ENCODE data around the gene CADM2.

Gene CADM2

GRCh38 chr3:85627932-85628331 is 669.1 kb downstream of the CADM2 start:
- no peaks in the 10 kb centered on the region for H3K9me3 ChIP-seq (ENCODE audit: control insufficient read depth in 5 of 5, low read length in 5 of 5)
- no peak overlapping the region for H3K9ac ChIP-seq (ENCODE audit: low read length in 5 of 5)
- H3K27me3 ChIP-seq (ENCODE audit: control insufficient read depth in 5 of 5, insufficient read depth in 4 of 5, low read length in 5 of 5): no peaks in the 10 kb centered on the region
- no peak overlapping the region for H3K4me3 ChIP-seq (ENCODE audit: low read depth in 1 of 5, low read length in 5 of 5)
- no peak overlapping the region for H3K27ac ChIP-seq (ENCODE audit: low read depth, low read length)
- no peaks in the 10 kb centered on the region for H3K36me3 ChIP-seq (ENCODE audit: control insufficient read depth in 5 of 5, insufficient read depth in 5 of 5, low read length in 5 of 5)
- no peaks in the 10 kb centered on the region for H3K4me1 ChIP-seq (ENCODE audit: control insufficient read depth in 5 of 5, insufficient read depth in 5 of 5, low read length in 5 of 5)

- no peak overlapping the region for H3K4me3 ChIP-seq (ENCODE audit: low read depth in 1 of 5, low read length in 5 of 5)
- H3K4me1 ChIP-seq (ENCODE audit: control insufficient read depth in 5 of 5, insufficient read depth in 5 of 5, low read length in 5 of 5): no peaks in the 10 kb centered on the region
- no peaks in the 10 kb centered on the region for H3K9me3 ChIP-seq (ENCODE audit: control insufficient read depth in 5 of 5, low read length in 5 of 5)
- no peaks in the 10 kb centered on the region for H3K36me3 ChIP-seq (ENCODE audit: control insufficient read depth in 5 of 5, insufficient read depth in 5 of 5, low read length in 5 of 5)
- H3K27ac ChIP-seq (ENCODE audit: low read depth, low read length): no peak overlapping the region
- no peak overlapping the region for H3K9ac ChIP-seq (ENCODE audit: low read length in 5 of 5)
- no peaks in the 10 kb centered on the region for H3K27me3 ChIP-seq (ENCODE audit: control insufficient read depth in 5 of 5, insufficient read depth in 4 of 5, low read length in 5 of 5)
These were observed 672.3 kb downstream of the CADM2 start for GRCh38 chr3:85631070-85631469.

- Histone ChIP-seq H3K27me3 (ENCODE audit: control insufficient read depth in 5 of 5, insufficient read depth in 4 of 5, low read length in 5 of 5) (no peaks in the 10 kb centered on the region), H3K9me3 (ENCODE audit: control insufficient read depth in 5 of 5, low read length in 5 of 5) (no peaks in the 10 kb centered on the region)
These were observed 674.1 kb downstream of the CADM2 start for GRCh38 chr3:85632921-85633320.

GRCh38 chr3:85652360-85652759 is 693.6 kb downstream of the CADM2 start:
- H3K36me3 ChIP-seq (ENCODE audit: control insufficient read depth in 5 of 5, insufficient read depth in 5 of 5, low read length in 5 of 5): no peaks in the 10 kb centered on the region
- no peak overlapping the region for H3K9ac ChIP-seq (ENCODE audit: low read length in 5 of 5)
- no peak overlapping the region for H3K27ac ChIP-seq (ENCODE audit: low read depth, low read length)
- H3K4me1 ChIP-seq (ENCODE audit: control insufficient read depth in 5 of 5, insufficient read depth in 5 of 5, low read length in 5 of 5): no peaks in the 10 kb centered on the region
- no peaks in the 10 kb centered on the region for H3K27me3 ChIP-seq (ENCODE audit: control insufficient read depth in 5 of 5, insufficient read depth in 4 of 5, low read length in 5 of 5)
- no peak overlapping the region for H3K4me3 ChIP-seq (ENCODE audit: low read depth in 1 of 5, low read length in 5 of 5)
- H3K9me3 ChIP-seq (ENCODE audit: control insufficient read depth in 5 of 5, low read length in 5 of 5): no peaks in the 10 kb centered on the region

More at GRCh38 chr3:85632921-85633320, 674.1 kb downstream of the CADM2 start:
- no peak overlapping the region for H3K9ac ChIP-seq (ENCODE audit: low read length in 5 of 5)
- no peak overlapping the region for H3K4me3 ChIP-seq (ENCODE audit: low read depth in 1 of 5, low read length in 5 of 5)
- no peaks in the 10 kb centered on the region for H3K36me3 ChIP-seq (ENCODE audit: control insufficient read depth in 5 of 5, insufficient read depth in 5 of 5, low read length in 5 of 5)
- no peak overlapping the region for H3K27ac ChIP-seq (ENCODE audit: low read depth, low read length)
- no peaks in the 10 kb centered on the region for H3K4me1 ChIP-seq (ENCODE audit: control insufficient read depth in 5 of 5, insufficient read depth in 5 of 5, low read length in 5 of 5)

GRCh38 chr3:85660451-85660850 is 701.7 kb downstream of the CADM2 start:
- no peak overlapping the region for H3K27ac ChIP-seq (ENCODE audit: low read depth, low read length)
- no peak overlapping the region for H3K4me3 ChIP-seq (ENCODE audit: low read depth in 1 of 5, low read length in 5 of 5)
- no peaks in the 10 kb centered on the region for H3K4me1 ChIP-seq (ENCODE audit: control insufficient read depth in 5 of 5, insufficient read depth in 5 of 5, low read length in 5 of 5)
- H3K9ac ChIP-seq (ENCODE audit: low read length in 5 of 5): no peak overlapping the region
- no peaks in the 10 kb centered on the region for H3K9me3 ChIP-seq (ENCODE audit: control insufficient read depth in 5 of 5, low read length in 5 of 5)
- no peaks in the 10 kb centered on the region for H3K27me3 ChIP-seq (ENCODE audit: control insufficient read depth in 5 of 5, insufficient read depth in 4 of 5, low read length in 5 of 5)
- no peaks in the 10 kb centered on the region for H3K36me3 ChIP-seq (ENCODE audit: control insufficient read depth in 5 of 5, insufficient read depth in 5 of 5, low read length in 5 of 5)

- no peak overlapping the region for H3K27ac ChIP-seq (ENCODE audit: low read depth, low read length)
- no peak overlapping the region for H3K4me3 ChIP-seq (ENCODE audit: low read depth in 1 of 5, low read length in 5 of 5)
- no peak overlapping the region for H3K9ac ChIP-seq (ENCODE audit: low read length in 5 of 5)
- no peaks in the 10 kb centered on the region for H3K36me3 ChIP-seq (ENCODE audit: control insufficient read depth in 5 of 5, insufficient read depth in 5 of 5, low read length in 5 of 5)
- H3K27me3 ChIP-seq (ENCODE audit: control insufficient read depth in 5 of 5, insufficient read depth in 4 of 5, low read length in 5 of 5): no peaks in the 10 kb centered on the region
- no peaks in the 10 kb centered on the region for H3K9me3 ChIP-seq (ENCODE audit: control insufficient read depth in 5 of 5, low read length in 5 of 5)
- H3K4me1 ChIP-seq (ENCODE audit: control insufficient read depth in 5 of 5, insufficient read depth in 5 of 5, low read length in 5 of 5): no peaks in the 10 kb centered on the region
These were observed 703.7 kb downstream of the CADM2 start for GRCh38 chr3:85662462-85662861.

- Histone ChIP-seq H3K9ac (ENCODE audit: low read length in 5 of 5) (no peak overlapping the region), H3K4me1 (ENCODE audit: control insufficient read depth in 5 of 5, insufficient read depth in 5 of 5, low read length in 5 of 5) (no peaks in the 10 kb centered on the region), H3K4me3 (ENCODE audit: low read depth in 1 of 5, low read length in 5 of 5) (no peak overlapping the region), H3K9me3 (ENCODE audit: control insufficient read depth in 5 of 5, low read length in 5 of 5) (no peaks in the 10 kb centered on the region), H3K27me3 (ENCODE audit: control insufficient read depth in 5 of 5, insufficient read depth in 4 of 5, low read length in 5 of 5) (no peaks in the 10 kb centered on the region), H3K27ac (ENCODE audit: low read depth, low read length) (no peak overlapping the region), H3K36me3 (ENCODE audit: control insufficient read depth in 5 of 5, insufficient read depth in 5 of 5, low read length in 5 of 5) (no peaks in the 10 kb centered on the region)
These were observed 709.0 kb downstream of the CADM2 start for GRCh38 chr3:85667744-85668143.

GRCh38 chr3:85670634-85671205 is 711.9 kb downstream of the CADM2 start:
- no peaks in the 10 kb centered on the region for H3K9me3 ChIP-seq (ENCODE audit: control insufficient read depth in 5 of 5, low read length in 5 of 5)
- H3K4me3 ChIP-seq (ENCODE audit: low read depth in 1 of 5, low read length in 5 of 5): no peak overlapping the region
- H3K9ac ChIP-seq (ENCODE audit: low read length in 5 of 5): no peak overlapping the region
- no peaks in the 10 kb centered on the region for H3K36me3 ChIP-seq (ENCODE audit: control insufficient read depth in 5 of 5, insufficient read depth in 5 of 5, low read length in 5 of 5)
- no peaks in the 10 kb centered on the region for H3K4me1 ChIP-seq (ENCODE audit: control insufficient read depth in 5 of 5, insufficient read depth in 5 of 5, low read length in 5 of 5)
- no peaks in the 10 kb centered on the region for H3K27me3 ChIP-seq (ENCODE audit: control insufficient read depth in 5 of 5, insufficient read depth in 4 of 5, low read length in 5 of 5)
- H3K27ac ChIP-seq (ENCODE audit: low read depth, low read length): no peak overlapping the region

- H3K4me3 ChIP-seq (ENCODE audit: low read depth in 1 of 5, low read length in 5 of 5): no peak overlapping the region
- H3K9ac ChIP-seq (ENCODE audit: low read length in 5 of 5): no peak overlapping the region
- no peaks in the 10 kb centered on the region for H3K9me3 ChIP-seq (ENCODE audit: control insufficient read depth in 5 of 5, low read length in 5 of 5)
- H3K36me3 ChIP-seq (ENCODE audit: control insufficient read depth in 5 of 5, insufficient read depth in 5 of 5, low read length in 5 of 5): no peaks in the 10 kb centered on the region
- no peaks in the 10 kb centered on the region for H3K27me3 ChIP-seq (ENCODE audit: control insufficient read depth in 5 of 5, insufficient read depth in 4 of 5, low read length in 5 of 5)
- no peak overlapping the region for H3K27ac ChIP-seq (ENCODE audit: low read depth, low read length)
- H3K4me1 ChIP-seq (ENCODE audit: control insufficient read depth in 5 of 5, insufficient read depth in 5 of 5, low read length in 5 of 5): no peaks in the 10 kb centered on the region
These were observed 714.0 kb downstream of the CADM2 start for GRCh38 chr3:85672761-85673160.

- Histone ChIP-seq H3K4me3 (ENCODE audit: low read depth in 1 of 5, low read length in 5 of 5) (no peak overlapping the region), H3K4me1 (ENCODE audit: control insufficient read depth in 5 of 5, insufficient read depth in 5 of 5, low read length in 5 of 5) (peaks cover 0 to 19% (median 3%) of the 10 kb centered on the region in 5 donors), H3K27ac (ENCODE audit: low read depth, low read length) (no peak overlapping the region), H3K9me3 (ENCODE audit: control insufficient read depth in 5 of 5, low read length in 5 of 5) (no peaks in the 10 kb centered on the region), H3K9ac (ENCODE audit: low read length in 5 of 5) (no peak overlapping the region), H3K27me3 (ENCODE audit: control insufficient read depth in 5 of 5, insufficient read depth in 4 of 5, low read length in 5 of 5) (no peaks in the 10 kb centered on the region), H3K36me3 (ENCODE audit: control insufficient read depth in 5 of 5, insufficient read depth in 5 of 5, low read length in 5 of 5) (no peaks in the 10 kb centered on the region)
These were observed 719.9 kb downstream of the CADM2 start for GRCh38 chr3:85678713-85679112.

GRCh38 chr3:85681906-85682305 is 723.1 kb downstream of the CADM2 start:
- Histone ChIP-seq H3K4me1 (ENCODE audit: control insufficient read depth in 5 of 5, insufficient read depth in 5 of 5, low read length in 5 of 5) (peaks cover 0 to 19% (median 3%) of the 10 kb centered on the region in 5 donors), H3K4me3 (ENCODE audit: low read depth in 1 of 5, low read length in 5 of 5) (no peak overlapping the region), H3K9ac (ENCODE audit: low read length in 5 of 5) (no peak overlapping the region), H3K27ac (ENCODE audit: low read depth, low read length) (peak overlapping the region; percentile 20), H3K27me3 (ENCODE audit: control insufficient read depth in 5 of 5, insufficient read depth in 4 of 5, low read length in 5 of 5) (no peaks in the 10 kb centered on the region), H3K36me3 (ENCODE audit: control insufficient read depth in 5 of 5, insufficient read depth in 5 of 5, low read length in 5 of 5) (no peaks in the 10 kb centered on the region), H3K9me3 (ENCODE audit: control insufficient read depth in 5 of 5, low read length in 5 of 5) (no peaks in the 10 kb centered on the region)

Measured in subcutaneous abdominal adipose tissue (tissue), 5 donors.